A549 (cell line): Measurements from ENCODE around the gene PITPNM2. TPM values are rescaled to one million over a fixed set of nuclear protein-coding genes. Genes with fewer than 3 reads are reported as not detected.

Experiments
- ATAC-seq, 2 experiments: fragments of 200-7000 bp in 1 of 2; fragments of >200 bp in 1 of 2; cut with Nextera tagmentation in 1 of 2; cut with Tn5 transposase in 1 of 2; 3 replicates each; pipeline versions ENCODE4 v1.8.0 to v1.9.1; 2018 to 2020; ENCODE audit warnings: mild to moderate bottlenecking in 1 of 2, moderate library complexity in 1 of 2
- CTCF ChIA-PET: fragments of 300-600 bp; sonication (Branson Sonifier 250); formaldehyde crosslinking; extraction: SDS; loops from one replicate; lab custom pipeline; 2021; ENCODE audit warnings: antibody characterized with exemption, inconsistent platforms; lab: Yijun Ruan, JAX
- POLR2A ChIA-PET: fragments of 350-600 bp; formaldehyde crosslinking; extraction: SDS; loops from one replicate; lab custom pipeline; 2021; ENCODE audit warnings: antibody characterized with exemption, inconsistent platforms; lab: Yijun Ruan, JAX
- DNase-seq, 2 experiments: peaks; one replicate each; pipeline versions ENCODE4 v3.0.0 to v3.0.0-alpha.2; 2011 to 2016; ENCODE audit warnings: low read depth in 1 of 2, low spot score in 1 of 2
- FAIRE-seq: peaks from 2 replicates; lab custom pipeline; 2011; peaks lifted over from hg19 to GRCh38; lab: Jason Lieb, UNC
- H3K27ac ChIP-seq, 2 experiments: fragments of >200 bp; sonication (Bioruptor Twin); formaldehyde crosslinking; 3 replicates each; pipeline ENCODE4 v1.5.1; 2016 to 2017
- H3K4me1 ChIP-seq: fragments of >200 bp; sonication (Bioruptor Twin); formaldehyde crosslinking; 3 replicates; pipeline ENCODE4 v1.6.1; 2016
- H3K4me2 ChIP-seq: fragments of >200 bp; sonication (Bioruptor Twin); formaldehyde crosslinking; 3 replicates; pipeline ENCODE4 v1.6.1; 2016
- H3K4me3 ChIP-seq: fragments of >200 bp; sonication (Bioruptor Twin); formaldehyde crosslinking; 3 replicates; pipeline ENCODE4 v1.5.1; 2016
- H3K9me3 ChIP-seq: fragments of >200 bp; sonication (Bioruptor Twin); formaldehyde crosslinking; 3 replicates; pipeline ENCODE4 v1.6.1; 2016
- ATOH8 ChIP-seq: fragments of 250-450 bp; sonication (Bioruptor Pico); IDR thresholded peaks from 2 replicates; pipeline ENCODE4 v1.5.0; 2020; ENCODE audit warnings: low read depth, mild to moderate bottlenecking, moderate library complexity
- CEBPB ChIP-seq, 2 experiments: fragments of >200 bp in 1 of 2; sonication (Bioruptor Twin) in 1 of 2; formaldehyde crosslinking in 1 of 2; IDR thresholded peaks; 2 replicates each; pipeline ENCODE4 v1.6.1; 2012 to 2016
- CHD2 ChIP-seq: fragments of 150-350 bp; IDR thresholded peaks from 2 replicates; pipeline ENCODE4 v1.6.1; 2014; ENCODE audit warnings: low read length; ENCODE audit not compliant: partially characterized antibody
- EHMT2 ChIP-seq: fragments of 200-600 bp; sonication (generic); IDR thresholded peaks from 2 replicates; pipeline ENCODE4 v1.6.1; 2016; ENCODE audit warnings: antibody characterized with exemption, low read depth, mild to moderate bottlenecking, moderate library complexity
- EP300 ChIP-seq, 2 experiments: fragments of >200 bp; sonication (Bioruptor Twin); formaldehyde crosslinking; IDR thresholded peaks; 2 replicates in 1 of 2; 3 replicates in 1 of 2; pipeline ENCODE4 v1.6.1; 2016 to 2017
- GATA3 ChIP-seq: IDR thresholded peaks from 2 replicates; pipeline ENCODE4 v1.6.1; 2012; ENCODE audit warnings: borderline replicate concordance
- HES2 ChIP-seq: fragments of >200 bp; sonication (Bioruptor Twin); formaldehyde crosslinking; IDR thresholded peaks from 2 replicates; pipeline ENCODE4 v1.6.1; 2016
- HEYL ChIP-seq: fragments of 250-450 bp; sonication (Bioruptor Pico); IDR thresholded peaks from 2 replicates; pipeline ENCODE4 v1.8.0; 2021; ENCODE audit warnings: mild to moderate bottlenecking, moderate library complexity
- MAFK ChIP-seq: fragments of 450-650 bp; IDR thresholded peaks from 2 replicates; pipeline ENCODE4 v1.6.1; 2014; ENCODE audit not compliant: partially characterized antibody
- MAX ChIP-seq: IDR thresholded peaks from 2 replicates; pipeline ENCODE4 v1.6.1; 2012
- NR3C1 ChIP-seq: fragments of >200 bp; sonication (Bioruptor Twin); formaldehyde crosslinking; IDR thresholded peaks from 3 replicates; pipeline ENCODE4 v1.6.1; 2017
- POLR2AphosphoS2 ChIP-seq: conservative IDR thresholded peaks from 2 replicates; pipeline ENCODE4 v1.6.1; 2012; ENCODE audit warnings: low read length, improper control_type of control experiment, inconsistent platforms
- REST ChIP-seq: fragments of 200-600 bp; sonication (generic); IDR thresholded peaks from 2 replicates; pipeline ENCODE4 v1.6.1; 2016; ENCODE audit warnings: antibody characterized with exemption, mild to moderate bottlenecking, moderate library complexity
- RNF2 ChIP-seq: fragments of 200-600 bp; sonication (generic); IDR thresholded peaks from 2 replicates; pipeline ENCODE4 v1.6.1; 2016; ENCODE audit warnings: low read depth, mild to moderate bottlenecking, antibody characterized with exemption, moderate library complexity, borderline replicate concordance
- SREBF2 ChIP-seq: fragments of 450-650 bp; IDR thresholded peaks from 2 replicates; pipeline ENCODE4 v1.6.1; 2014; ENCODE audit warnings: mild to moderate bottlenecking, moderate library complexity
- USF2 ChIP-seq: fragments of 450-650 bp; IDR thresholded peaks from 2 replicates; pipeline ENCODE4 v1.6.1; 2014; ENCODE audit warnings: antibody characterized with exemption
- ZSCAN20 ChIP-seq: fragments of 250-450 bp; sonication (Bioruptor Pico); IDR thresholded peaks from 2 replicates; pipeline ENCODE4 v1.8.0; 2022; ENCODE audit warnings: mild to moderate bottlenecking, moderate library complexity
- WGBS: methylation state at CpG from one replicate; pipeline ENCODE4 v1.1.6; 2017; ENCODE audit errors: missing lambda C conversion rate; 5-methylcytosine and 5-hydroxymethylcytosine counted together
- polyA plus RNA-seq, 4 experiments: library from polyadenylated mRNA; depleted of rRNA in 3 of 4; stranded (reverse); fragments of >200 nt; fragmentation: RNase III in 1 of 4; extraction: RNeasy Plus Mini Kit Qiagen cat#74134 plus additional on column Dnase treatment in 1 of 4; gene quantifications; 2 replicates in 3 of 4; 3 replicates in 1 of 4; pipeline ENCODE4 v1.2.3, GENCODE V29; 2011 to 2017

Gene PITPNM2
- polyA plus RNA-seq, 2 of the 4 experiments (the other 2 are of a cell fraction) = 2.6 to 13.6 TPM

GRCh38 chr12:123111498-123112165 lies 39.3 kb downstream of the PITPNM2 start:
- DNase-seq (no peak), ATAC-seq (no peak), FAIRE-seq (no peak)
- Histone ChIP-seq H3K27ac (peak overlapping the region in 1 of 2 experiments; percentile 25; a peak in 1 of 6 replicates), H3K9me3 (no peaks in the 10 kb centered on the region), H3K4me1 (peaks cover 26% of the 10 kb centered on the region), H3K4me3 (no peak overlapping the region), H3K4me2 (no peak overlapping the region)
- 93% methylated on average over 19 of the region's 19 CpGs for WGBS
- POLR2A ChIA-PET = no interaction called here
- TF ChIP-seq HES2 (no peak), MAX (no peak), ATOH8 (CRISPR knock-in tag) (no peak), HEYL (CRISPR knock-in tag) (no peak), REST (no peak), POLR2AphosphoS2 (no peak), EHMT2 (no peak), CHD2 (no peak), CEBPB (IDR thresholded peaks at IDR 0.05) (no peak), SREBF2 (no peak), EP300 (IDR thresholded peaks at IDR 0.05) (no peak)
- CTCF ChIA-PET = interaction anchor here (0.8 to 2.3 kb wide), 3 partner anchors 17 to 68 kb away, joined by 3 to 6 read pairs (median 3); no protein-coding TSS in a partner anchor

GRCh38 chr12:123109319-123109772 lies 41.5 kb downstream of the PITPNM2 start:
- ChIA-PET CTCF (interaction anchor here (0.9 to 5.3 kb wide), 4 partner anchors 16 to 65 kb away, joined by 3 to 27 read pairs (median 4); partner anchors contain the start of gene PITPNM2), POLR2A (no interaction called here)
- peaks cover 18% of the 10 kb centered on the region for H3K4me1 ChIP-seq
- ATAC-seq = no peak
- no peak overlapping the region for H3K4me3 ChIP-seq
- no peak for FAIRE-seq
- no peak for TF ChIP-seq ZSCAN20 (CRISPR knock-in tag)
- no peak for TF ChIP-seq RNF2
- TF ChIP-seq MAFK = no peak
- no peak for TF ChIP-seq GATA3
- no peak for TF ChIP-seq NR3C1
- no peak for TF ChIP-seq USF2
- TF ChIP-seq, all 56 proteins: peak for 0
- no peak for DNase-seq
- Histone ChIP-seq H3K4me2 (no peak overlapping the region), H3K9me3 (no peaks in the 10 kb centered on the region), H3K27ac (peak overlapping the region in 1 of 2 experiments; percentile 31; a peak in 1 of 6 replicates)
- WGBS = 96% methylated on average over 3 of the region's 3 CpGs
